Mesenteric fat pad (tissue), 1 donor: ENCODE measurements around the gene LCN2. TPM values are rescaled to one million over a fixed set of nuclear protein-coding genes. Genes with fewer than 3 reads are reported as not detected.
"Not testable (repeated sequence)": the region's sequence is repeated elsewhere in the genome, so short reads cannot be mapped to it uniquely, and the experiment has no call there.

Experiments
- DNase-seq: peaks from one replicate; pipeline ENCODE4 v3.0.0-alpha.2; 2020; ENCODE audit warnings: low spot score
- total RNA-seq: library from RNA; stranded (reverse); fragmentation: NEBNext Ultra II Directional; extraction: Animal tissue kit (Norgen Biotek cat#: 25700); gene quantifications from one replicate; pipeline ENCODE4 v1.2.1, GENCODE V29; 2021
- donor health status: DM: yes; HTN: yes; CAD: no.

The LCN2 gene
- total RNA-seq, 1 donor from 2014 or later, result 0.64 TPM

DNA sequence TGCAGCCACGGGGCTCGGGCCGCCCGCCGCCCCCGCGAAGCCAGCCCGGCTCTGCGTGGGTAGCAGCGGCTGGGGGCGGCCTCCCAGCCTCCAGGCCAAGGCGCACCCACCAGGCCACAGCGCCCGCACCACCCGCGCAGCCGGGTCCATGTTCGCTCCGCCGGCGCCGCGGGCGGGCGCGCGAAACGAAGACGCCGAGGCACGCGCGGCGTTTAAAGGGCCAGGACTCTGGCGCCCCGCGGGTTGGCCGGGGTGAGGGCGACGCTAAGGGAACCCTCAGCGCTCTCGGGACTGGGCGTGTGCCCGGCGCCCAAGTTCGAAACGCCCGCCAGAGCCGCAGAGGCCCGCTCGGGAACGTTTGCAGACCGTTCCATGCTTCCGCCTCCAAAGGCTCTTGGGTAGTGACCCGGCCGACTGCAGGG lies 21.7 kb upstream of the LCN2 start, which contains the start of gene PTGES2:
TSS of gene PTGES2 (minus strand) at position 162 of the 422 bp plus-strand sequence. CDS start at position 150, 12 bp downstream.
- peak; percentile 95 for DNase-seq

DNA sequence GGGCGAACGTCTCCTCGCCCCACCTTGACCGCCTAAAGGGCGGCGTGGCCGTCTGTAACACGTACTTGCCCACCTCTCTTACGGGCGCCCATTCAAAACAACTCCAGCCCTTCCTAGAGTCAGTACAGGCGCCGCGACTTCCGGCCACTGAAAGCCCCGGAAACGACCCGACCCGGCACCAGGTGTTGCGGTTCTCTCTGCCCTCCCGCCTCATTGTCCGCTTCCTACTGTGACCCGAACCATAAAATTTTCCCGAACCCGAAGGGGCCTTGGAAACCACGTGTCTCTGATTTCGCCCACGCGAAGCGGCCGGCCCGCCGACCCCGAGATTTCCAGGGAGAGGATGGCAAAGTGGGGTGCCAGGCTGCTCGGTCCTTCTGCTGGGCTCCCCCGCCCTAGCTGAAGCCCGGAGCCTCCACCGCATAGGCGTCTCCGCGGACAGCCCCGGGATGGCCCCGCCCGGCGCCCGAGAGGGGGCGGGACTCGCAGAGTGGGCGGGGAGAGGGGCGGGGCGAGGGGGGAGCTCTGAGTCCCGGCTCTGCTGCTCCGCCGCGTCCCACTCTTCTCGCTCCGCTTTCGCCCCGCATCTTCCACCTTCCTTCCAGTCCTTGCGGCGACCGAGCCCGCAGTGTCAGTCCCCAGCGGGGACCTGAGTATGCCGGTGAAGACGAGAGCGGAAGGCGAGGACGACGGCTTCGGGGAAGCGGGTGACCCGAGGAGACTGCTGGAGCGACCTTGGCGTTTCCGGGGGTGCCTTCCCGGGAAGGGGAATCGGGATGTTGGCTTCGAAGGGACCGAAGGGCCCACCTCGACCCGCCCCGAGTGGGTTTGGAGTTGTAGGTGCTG lies 21.0 kb upstream of the LCN2 start:
- DNase-seq, result no peak

DNA sequence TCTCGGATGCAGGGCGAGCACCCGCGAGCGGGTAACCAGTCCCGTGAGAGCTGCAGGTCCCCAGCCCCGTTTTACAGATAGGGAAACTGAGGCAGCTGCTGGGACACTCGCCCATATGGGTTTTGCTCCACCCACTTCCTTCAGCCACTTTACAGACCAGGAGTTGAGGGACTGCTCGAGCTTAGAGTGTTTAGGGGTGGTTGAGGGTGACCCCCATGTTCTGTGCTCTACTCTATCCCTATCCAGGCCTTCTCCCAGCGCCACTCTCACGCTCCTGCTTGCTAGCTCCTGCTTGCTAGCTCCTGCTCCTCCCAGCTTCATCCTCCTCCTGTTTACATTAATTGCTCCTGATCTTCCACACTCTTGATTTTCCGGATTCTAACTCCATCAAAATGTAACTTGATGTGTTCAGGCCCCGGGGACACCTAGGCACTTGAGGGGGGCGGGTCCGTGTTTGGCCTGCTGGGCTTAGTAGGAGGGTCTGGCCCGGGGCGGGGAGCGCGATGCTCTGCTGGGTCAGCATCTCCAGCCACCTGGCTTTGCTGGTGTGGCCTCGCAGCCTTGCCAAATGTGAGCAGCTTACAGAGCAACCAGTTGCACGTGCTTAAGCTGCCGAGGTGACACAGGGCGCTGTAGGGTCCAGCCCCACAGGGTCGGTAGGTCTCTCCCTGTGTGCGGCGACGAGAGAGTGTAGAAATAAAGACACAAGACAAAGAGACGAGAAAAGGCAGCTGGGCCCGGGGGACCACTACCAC lies 20.2 kb upstream of the LCN2 start:
- DNase-seq, result no peak

DNA sequence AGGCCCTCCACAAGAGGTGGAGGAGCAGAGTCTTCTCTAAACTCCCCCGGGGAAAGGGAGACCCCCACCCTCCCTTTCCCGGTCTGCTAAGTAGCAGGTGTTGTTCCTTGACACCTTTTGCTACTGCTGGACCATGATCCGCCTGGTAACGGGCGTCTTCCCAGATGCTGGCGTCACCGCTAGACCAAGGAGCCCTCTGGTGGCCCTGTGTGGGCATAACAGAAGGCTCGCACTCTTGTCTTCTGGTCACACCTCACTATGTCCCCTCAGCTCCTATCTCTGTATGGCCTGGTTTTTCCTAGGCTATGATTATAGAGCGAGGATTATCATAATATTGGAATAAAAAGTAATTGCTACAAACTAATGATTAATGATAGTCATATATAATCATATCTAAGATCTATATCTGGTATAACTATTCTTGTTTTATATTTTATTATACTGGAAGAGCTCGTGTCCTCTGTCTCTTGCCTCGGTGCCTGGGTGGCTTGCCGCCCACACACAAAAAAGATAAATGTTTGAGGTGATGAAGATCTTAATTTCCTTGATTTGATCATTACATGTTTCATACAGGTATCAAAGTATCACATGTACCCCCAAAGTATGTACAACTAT lies 19.2 kb upstream of the LCN2 start:
- DNase-seq, result not testable (repeated sequence)

DNA sequence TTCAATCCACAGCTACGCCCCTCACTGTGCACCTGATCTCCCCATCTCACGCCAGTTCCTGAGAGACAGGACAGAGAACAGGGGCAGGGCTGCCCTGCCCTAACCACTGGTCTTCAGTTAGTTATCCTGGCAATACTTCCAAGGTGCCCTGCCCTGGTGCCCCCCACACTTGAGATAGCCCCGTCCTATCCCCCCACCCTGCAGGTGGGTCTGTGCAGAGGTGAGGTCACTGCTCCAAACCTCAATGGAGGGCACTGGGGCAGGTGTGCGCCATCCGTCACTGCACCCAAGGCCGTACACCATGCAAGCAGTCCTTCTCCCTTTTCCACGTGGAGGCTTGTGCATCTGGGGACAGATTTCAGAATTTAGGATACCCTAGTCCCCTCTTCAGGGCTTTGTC lies 18.6 kb upstream of the LCN2 start:
- DNase-seq, result not testable (repeated sequence)

DNA sequence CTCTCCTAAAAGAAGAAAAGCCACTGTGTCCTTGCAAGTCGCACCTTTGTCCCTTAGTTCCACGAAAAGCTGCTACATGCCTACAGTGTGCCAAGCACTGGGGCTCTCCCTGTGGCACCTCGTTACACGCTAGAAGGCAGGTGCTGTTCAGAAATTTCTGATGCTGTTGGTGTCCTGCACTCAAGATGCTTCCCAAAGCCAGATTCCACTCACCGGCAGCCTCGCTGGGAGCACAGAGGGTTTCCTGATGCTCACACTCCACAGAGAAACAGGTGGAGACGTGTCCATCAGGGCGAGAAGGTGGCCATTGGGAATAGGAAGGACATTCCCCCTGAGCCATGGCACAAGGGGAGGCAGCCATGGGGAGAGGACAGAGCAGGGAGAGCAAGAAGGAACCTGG lies 17.9 kb upstream of the LCN2 start:
- DNase-seq, result not testable (repeated sequence)

DNA sequence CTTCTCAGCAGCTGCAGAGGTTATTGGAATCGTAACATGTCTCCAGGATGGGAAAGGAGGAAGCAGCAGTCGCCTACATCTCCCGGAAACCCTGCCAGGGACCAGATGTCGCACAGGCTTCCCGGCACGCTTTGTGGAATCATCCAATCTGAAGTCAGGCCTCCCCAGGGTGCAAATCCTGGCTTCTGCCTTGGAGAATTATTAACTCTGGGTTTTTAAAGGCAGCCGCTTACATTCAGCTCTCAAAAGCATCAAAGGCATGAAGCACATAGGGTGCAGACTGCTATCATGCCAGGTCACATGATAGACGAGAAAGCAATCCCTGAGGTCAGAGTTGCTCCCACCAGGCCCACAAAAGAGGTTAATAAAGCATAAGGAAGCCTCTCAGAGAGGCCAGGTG lies 17.1 kb upstream of the LCN2 start:
- not testable (repeated sequence) for DNase-seq

DNA sequence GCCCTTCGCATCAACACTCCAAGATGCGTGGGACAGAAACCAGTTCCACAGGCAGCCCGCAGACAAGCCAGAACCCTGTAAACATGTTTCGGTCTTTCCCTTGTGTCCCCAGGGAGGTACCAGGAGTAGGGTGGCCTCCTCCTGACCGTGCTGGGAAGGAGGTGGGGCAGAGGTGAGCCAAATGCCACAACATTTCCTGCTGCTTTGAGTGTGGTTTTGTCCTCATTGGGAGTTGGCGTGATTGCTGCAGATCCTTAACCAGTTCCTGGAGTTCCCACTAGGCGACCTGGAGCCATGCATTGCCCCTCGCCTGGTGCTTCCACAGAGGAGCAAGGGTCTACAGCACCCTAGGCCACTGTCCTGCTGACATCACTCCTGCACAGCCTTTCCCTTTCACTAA lies 13.7 kb upstream of the LCN2 start:
- DNase-seq, result not testable (repeated sequence)

DNA sequence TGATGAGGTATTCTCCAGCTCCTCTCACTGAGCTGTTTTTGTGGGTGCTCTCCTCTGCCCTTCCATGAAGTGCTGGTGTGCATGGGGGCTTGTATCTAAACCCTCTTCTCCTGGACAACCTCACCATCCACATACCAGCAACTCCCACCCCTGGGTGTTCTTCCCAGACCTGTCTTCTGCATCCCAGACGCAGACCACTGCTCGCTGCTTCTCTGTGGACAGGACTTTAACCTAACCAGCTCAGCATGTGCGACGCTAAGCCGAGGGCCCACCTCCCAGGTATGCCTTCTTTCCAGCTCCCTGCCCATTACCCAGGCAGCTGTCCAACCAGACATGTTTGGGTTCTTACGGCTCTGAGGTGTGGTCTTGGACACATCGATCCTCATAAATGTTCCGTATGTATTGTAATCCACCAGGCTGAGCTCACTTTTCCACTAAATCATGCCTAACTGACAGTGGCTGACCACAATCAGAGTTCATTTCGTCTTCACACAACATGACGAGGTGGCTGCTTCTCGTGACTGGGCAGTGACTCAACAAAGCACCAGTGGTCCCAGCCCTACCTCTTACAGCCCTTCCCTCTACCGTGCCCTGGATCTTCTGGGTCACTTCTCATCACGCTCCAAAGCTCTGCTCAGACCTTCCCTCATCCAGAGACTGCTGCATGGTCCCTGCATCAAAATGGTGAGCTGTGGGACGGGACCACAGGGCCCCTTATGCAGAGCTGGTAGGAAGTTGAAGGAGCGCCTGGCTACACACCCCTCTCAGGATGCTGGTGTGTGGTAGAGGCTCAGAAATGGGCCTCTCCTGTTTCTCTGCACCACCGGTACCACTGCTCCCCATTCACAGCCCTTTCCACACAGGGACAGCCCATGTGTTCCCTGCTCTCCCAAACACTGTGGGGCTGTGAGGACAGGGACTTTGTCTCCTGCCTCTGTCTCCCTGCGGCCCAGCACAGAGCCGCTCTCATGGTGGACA lies 12.1 kb upstream of the LCN2 start:
- no peak for DNase-seq

DNA sequence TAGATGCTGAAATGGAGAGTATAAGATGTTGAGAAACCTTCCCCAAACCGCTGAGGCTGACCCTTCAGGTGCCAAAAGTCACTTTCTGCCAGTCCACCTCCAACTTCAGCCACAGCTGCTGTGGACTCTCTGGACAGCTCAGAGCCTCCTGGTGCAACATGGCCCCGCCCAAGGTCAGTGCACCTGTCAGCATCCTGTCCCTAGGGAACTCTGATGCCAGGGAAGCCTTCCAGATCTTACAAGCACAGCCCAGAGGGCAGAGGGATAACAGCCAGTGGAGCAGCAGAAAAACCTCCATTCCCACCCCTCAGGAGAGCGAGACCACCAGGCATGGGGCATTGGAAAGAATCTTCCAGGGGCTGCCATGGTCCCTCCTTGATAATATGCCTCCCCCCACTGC lies 11.3 kb upstream of the LCN2 start:
- DNase-seq, result no peak

DNA sequence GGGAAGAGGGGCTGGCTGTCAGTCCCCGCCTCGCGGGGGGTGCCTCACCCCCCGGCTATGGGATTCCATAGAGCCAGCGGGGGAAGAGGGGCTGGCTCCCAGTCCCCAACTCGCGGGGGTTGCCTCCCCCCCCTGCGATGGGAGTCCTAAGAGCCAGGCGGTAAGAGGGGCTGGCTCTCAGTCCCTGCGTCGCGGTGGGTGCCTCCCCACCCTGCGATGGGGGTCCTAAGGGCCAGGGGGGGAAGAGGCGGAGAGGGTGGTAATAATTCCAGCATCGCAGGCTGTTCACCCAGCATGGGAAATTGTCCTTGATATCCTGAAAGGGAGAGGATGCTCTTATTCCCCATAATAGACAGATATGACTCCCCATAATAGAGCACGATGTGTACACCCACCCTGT lies 9.6 kb upstream of the LCN2 start:
- no peak for DNase-seq

DNA sequence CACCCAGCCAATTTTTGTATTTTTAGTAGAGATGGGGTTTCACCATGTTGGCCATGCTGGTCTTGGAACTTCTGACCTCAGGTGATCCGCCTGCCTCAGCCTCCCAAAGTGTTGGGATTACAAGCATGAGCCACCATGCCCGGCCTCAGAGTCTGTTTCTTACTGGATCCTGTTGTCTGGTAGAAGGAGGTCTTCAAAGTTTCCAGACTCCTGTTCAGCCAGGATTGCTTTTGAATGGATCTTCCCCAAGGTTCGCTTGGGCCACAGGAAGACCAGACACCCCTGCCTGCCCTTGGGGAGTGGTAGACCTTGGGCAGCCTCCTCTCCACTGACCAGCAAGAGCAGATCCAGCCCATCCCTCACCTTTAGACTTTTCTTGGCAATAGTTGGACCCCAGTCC lies 7.6 kb upstream of the LCN2 start:
- DNase-seq, result no peak

DNA sequence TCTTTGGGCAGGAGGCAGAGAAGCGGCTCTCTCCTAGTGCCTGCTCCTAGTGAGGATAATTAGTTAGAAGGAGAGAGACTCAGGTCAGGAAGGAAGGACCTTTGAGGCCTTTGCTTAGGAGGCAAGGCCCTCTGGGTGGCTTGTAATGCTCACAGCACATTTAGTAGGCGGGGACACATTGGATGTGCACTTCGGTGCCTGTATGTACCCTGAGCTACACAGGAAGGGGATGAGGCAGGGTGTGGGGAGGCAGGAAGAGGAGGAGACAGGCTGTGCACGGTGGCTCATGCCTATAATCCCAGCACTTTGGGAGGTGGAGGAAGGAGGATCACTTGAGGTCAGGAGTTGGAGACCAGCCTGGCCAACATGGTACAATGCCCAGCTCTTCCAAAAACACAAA lies 7.2 kb upstream of the LCN2 start:
- no peak for DNase-seq

DNA sequence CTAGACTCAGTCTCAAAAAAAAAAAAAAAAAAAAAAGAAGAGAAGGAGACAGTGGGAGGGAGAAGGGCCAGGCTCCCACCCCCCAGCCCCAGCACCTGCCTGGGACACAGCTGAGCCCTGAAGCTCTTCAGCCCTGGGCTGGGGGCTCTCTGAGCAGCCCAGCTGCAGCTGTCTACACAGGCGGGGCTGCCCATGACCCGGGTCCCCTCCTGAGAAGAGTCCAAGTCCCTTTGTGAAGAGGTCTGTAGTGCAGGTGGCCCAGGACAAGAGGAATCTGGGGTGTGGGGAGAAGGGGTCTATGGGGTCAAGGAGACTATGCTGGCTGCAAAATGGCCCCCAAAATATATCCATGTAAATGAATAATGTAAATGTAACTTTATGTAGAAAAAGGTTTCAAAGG lies 6.7 kb upstream of the LCN2 start:
- no peak for DNase-seq

DNA sequence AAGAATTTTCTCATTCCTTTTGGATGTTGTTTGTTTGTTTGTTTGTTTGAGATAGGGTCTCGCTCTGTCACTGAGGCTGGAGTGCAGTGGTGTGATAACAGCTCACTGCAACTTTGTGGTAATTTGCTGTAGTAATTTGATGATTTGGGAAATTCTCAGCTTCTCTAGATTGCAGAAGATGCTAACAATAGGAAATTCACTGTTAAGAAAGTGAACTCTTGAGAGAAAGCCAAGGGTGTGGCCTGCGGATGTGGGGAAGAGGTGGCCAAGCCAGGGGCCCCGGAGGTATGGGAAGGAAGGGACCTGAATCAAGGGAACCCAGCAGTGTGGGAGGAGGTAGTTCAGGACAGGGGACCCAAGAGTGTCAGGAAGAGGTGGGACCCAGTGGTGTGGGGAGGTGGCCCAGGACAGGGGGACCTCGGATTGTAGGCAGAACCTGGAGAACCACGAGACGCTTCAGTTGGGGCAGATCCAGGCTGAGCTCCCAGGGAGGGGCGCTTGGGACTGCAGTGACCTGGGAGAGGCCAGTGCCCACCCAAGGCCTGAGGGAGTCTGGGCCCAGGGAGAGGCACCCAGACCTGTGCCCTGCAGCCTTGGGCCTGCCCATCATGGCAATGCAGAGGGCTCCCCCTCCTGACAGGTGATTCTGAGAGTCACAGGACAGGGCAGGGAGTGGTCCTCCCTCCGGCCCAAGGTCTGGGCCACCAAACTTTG lies 5.6 kb upstream of the LCN2 start:
- no peak for DNase-seq

DNA sequence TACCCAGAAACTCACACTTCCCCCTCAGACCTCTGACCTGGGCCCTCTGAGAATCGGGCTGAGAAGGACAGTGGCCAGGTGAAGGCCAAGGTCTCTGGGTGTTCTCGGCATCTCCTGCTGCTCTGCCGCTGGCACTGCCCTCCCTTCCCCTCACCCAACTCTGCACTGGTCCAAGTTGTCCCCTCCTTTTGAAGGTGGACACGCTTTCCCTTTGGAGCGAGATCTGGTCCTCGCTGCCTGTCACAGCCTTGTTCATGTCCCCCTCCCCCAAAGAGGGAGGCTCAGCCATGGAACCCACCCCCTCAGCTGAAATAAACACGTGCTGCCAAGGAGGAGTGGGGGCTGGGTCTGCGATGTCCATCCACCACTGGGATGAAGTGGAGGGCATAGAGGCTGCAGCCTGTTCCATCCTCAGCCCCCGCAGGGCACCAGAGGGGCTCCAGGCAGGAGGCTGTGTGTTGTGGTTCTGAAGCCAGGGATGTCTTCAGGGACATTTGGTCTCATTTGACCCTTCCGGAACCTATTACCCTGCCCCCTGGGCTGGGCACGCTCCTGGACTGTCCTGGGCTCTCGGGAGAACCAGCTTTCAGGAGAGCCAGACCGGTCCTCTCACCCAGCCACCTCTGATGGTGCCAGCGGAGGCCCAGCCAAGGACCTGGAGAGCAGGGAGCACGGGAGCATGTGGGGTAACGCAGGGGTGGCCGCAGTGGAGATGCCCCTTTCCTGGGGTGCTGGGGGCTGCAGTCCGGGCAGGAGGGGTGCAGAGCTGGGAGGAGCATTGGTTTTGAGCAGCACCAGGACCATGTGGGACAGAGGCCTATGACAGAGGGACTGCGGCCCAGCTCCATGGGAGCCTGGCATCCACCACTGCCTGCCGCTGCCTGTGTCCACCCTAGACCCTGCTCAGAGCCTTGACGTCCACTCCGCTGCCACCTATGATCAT lies 4.7 kb upstream of the LCN2 start:
- no peak for DNase-seq

DNA sequence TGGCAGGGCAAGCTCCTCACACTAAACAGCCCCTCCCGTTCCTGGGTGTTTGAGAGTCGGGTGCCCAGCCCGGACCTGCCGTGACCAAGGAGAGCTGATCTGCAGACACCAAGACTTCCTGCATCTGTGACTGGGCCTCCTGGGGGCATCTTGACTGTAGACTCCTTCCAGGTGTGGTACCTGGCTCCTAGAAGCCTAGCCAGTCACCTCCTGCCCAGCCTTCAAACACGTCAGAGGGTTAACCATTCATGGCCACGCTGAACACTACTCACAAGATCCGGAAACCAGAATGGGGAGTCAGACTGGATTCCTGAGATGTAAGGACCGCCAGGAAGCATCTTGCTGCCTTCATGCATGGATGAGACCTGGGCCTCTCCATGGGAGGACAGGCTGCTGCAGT lies 3.7 kb upstream of the LCN2 start:
- DNase-seq, result no peak

DNA sequence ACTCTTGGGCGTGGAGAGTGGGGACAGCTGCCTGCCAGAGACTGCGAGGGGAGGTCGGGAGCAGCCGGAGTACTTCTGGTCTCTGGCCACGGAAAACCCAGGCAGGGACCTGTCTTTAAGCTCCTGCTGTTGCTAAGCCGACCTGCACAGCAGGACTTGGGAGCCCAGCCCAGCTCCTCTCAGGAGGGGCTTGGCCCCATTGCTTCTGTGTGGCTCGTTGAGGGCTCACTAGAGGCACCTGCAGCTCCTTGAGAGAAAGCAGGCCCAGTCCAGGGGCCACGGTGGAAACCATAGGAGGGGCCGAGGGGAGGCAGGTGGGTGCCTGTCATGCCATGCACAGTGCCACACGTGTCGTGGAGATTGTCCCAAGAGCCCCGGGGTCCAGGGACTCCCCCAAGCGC lies 3.3 kb upstream of the LCN2 start:
- DNase-seq, result no peak

DNA sequence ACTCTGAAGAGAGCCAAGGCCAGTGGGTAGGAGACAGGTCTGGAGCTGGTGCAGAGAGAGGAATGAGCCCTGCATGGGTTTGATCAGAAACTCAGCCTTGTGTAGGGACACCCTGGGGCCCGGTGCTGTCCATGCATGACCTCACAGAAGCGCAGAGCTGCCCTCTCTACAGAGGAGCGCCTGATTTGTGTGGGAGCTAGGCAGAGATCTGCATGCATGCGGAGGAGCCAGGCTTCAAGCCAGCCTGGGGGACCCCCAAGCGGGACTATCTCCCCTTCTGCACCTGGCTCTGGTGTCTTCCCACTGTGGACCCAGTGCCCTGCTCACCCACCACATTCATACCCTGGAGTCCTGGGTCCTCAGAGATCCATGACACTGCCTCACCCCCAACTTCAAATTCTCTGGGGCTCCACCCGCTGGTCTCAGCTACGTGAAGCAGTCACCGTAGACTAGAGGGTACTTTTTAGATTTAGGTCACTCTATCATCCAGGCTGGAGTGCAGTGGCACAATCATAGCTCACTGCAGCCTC lies 2.6 kb upstream of the LCN2 start:
- DNase-seq, result no peak
